Keratinocyte (primary cell): ENCODE data around the gene UBE2J2. TPM values are rescaled to one million over a fixed set of nuclear protein-coding genes. Genes with fewer than 3 reads are reported as not detected.

Experiments used
- DNase-seq: peaks from one replicate; pipeline ENCODE4 v3.0.0-alpha.2; 2011; ENCODE audit warnings: low read depth, missing footprints, low spot score
- FAIRE-seq: peaks from 2 replicates; lab custom pipeline; 2011; peaks lifted over from hg19 to GRCh38; lab: Jason Lieb, UNC
- H2AFZ ChIP-seq: 2 replicates; pipeline ENCODE4 v1.6.0; 2012; ENCODE audit warnings: low read length, control low read depth, inconsistent platforms; ENCODE audit not compliant: control insufficient read depth
- H3K27ac ChIP-seq: 2 replicates; pipeline ENCODE4 v1.5.1; 2011; ENCODE audit warnings: low read length; ENCODE audit not compliant: control insufficient read depth, insufficient read depth
- H3K27me3 ChIP-seq: 3 replicates; pipeline ENCODE4 v1.6.0; 2011; ENCODE audit warnings: low read length; ENCODE audit not compliant: control insufficient read depth, insufficient read depth; ENCODE audit errors: extremely low read depth
- H3K36me3 ChIP-seq, 2 experiments: 2 replicates in 1 of 2; 3 replicates in 1 of 2; pipeline ENCODE4 v1.5.1; 2011; ENCODE audit warnings: low read length in 2 of 2, mild to moderate bottlenecking in 1 of 2; ENCODE audit not compliant: control insufficient read depth in 2 of 2, insufficient read depth in 2 of 2; ENCODE audit errors: extremely low read depth in 1 of 2
- H3K4me1 ChIP-seq: 3 replicates; pipeline ENCODE4 v1.5.1; 2011; ENCODE audit warnings: low read length; ENCODE audit not compliant: control insufficient read depth, insufficient read depth; ENCODE audit errors: extremely low read depth
- H3K4me2 ChIP-seq: 3 replicates; pipeline ENCODE4 v1.6.0; 2011; ENCODE audit warnings: low read depth, low read length; ENCODE audit not compliant: control insufficient read depth, insufficient read depth; ENCODE audit errors: extremely low read depth
- H3K4me3 ChIP-seq, 3 experiments: fragments of 200-600 bp in 1 of 3; sonication (generic) in 1 of 3; 2 replicates in 2 of 3; 3 replicates in 1 of 3; pipeline ENCODE4 v1.5.1; 2011 to 2016; ENCODE audit warnings: low read length in 3 of 3, mild to moderate bottlenecking in 3 of 3, control low read depth in 2 of 3, inconsistent platforms in 1 of 3, low read depth in 1 of 3, mixed read lengths in 1 of 3, mixed run types in 1 of 3, moderate library complexity in 1 of 3; ENCODE audit not compliant: control insufficient read depth in 2 of 3, insufficient read depth in 2 of 3; ENCODE audit errors: extremely low read depth in 1 of 3
- H3K79me2 ChIP-seq: 2 replicates; pipeline ENCODE4 v1.6.0; 2012; ENCODE audit warnings: low read length; ENCODE audit not compliant: control insufficient read depth, insufficient read depth
- H3K9ac ChIP-seq: 3 replicates; pipeline ENCODE4 v1.6.0; 2011; ENCODE audit warnings: low read length; ENCODE audit not compliant: control insufficient read depth, insufficient read depth; ENCODE audit errors: extremely low read depth
- H3K9me1 ChIP-seq: 3 replicates; pipeline ENCODE4 v1.6.0; 2011; ENCODE audit warnings: low read length; ENCODE audit not compliant: control insufficient read depth, insufficient read depth; ENCODE audit errors: extremely low read depth
- H3K9me3 ChIP-seq: 2 replicates; pipeline ENCODE4 v1.5.1; 2012; ENCODE audit warnings: low read depth, low read length; ENCODE audit not compliant: control insufficient read depth
- H4K20me1 ChIP-seq: 3 replicates; pipeline ENCODE4 v1.6.0; 2011; ENCODE audit warnings: low read length; ENCODE audit not compliant: control insufficient read depth, insufficient read depth; ENCODE audit errors: extremely low read depth
- EZH2 ChIP-seq: IDR thresholded peaks from one replicate; pipeline ENCODE4 v1.6.1; 2012; ENCODE audit warnings: inconsistent platforms, mild to moderate bottlenecking, low read length, moderate library complexity
- dilution Hi-C: fragments of 300-500 bp; cut with MboI; formaldehyde crosslinking; loops from one replicate; pipeline ENCODE4 v1.7.0; 2020; ENCODE audit warnings: low sequenced_read_pairs; ENCODE audit not compliant: extremely low pct_ligation_motif_present
- polyA plus RNA-seq, 5 experiments: library from polyadenylated mRNA; depleted of rRNA in 3 of 5; stranded (reverse) in 3 of 5; stranded (forward) in 1 of 5; unstranded in 1 of 5; fragments of >200 nt; gene quantifications; 1 replicate in 1 of 5; 2 replicates in 3 of 5; 3 replicates in 1 of 5; pipeline versions ENCODE4 v1.2.1 to v1.2.3, GENCODE V29; 2011 to 2012; ENCODE audit warnings: missing spikeins in 2 of 5, low read depth in 1 of 5, low replicate concordance in 1 of 5
- TF ChIP-seq, protein P1 (sequence below), 3 experiments: IDR thresholded peaks in 1 of 3; conservative IDR thresholded peaks in 1 of 3; optimal IDR thresholded peaks in 1 of 3; 2 replicates in 2 of 3; 3 replicates in 1 of 3; pipeline versions ENCODE3 to v1.5.1; 2011; ENCODE audit warnings: low read length in 3 of 3, mild to moderate bottlenecking in 3 of 3, moderate library complexity in 2 of 3, control low read depth in 1 of 3, inconsistent platforms in 1 of 3; ENCODE audit not compliant: insufficient read depth in 2 of 3; ENCODE audit errors: extremely low read depth in 1 of 3

UBE2J2 gene
- polyA plus RNA-seq, 1 donor (not counting 4 experiments of a cell fraction or from before 2014, with no cell fraction given), result 27.0 TPM

DNA sequence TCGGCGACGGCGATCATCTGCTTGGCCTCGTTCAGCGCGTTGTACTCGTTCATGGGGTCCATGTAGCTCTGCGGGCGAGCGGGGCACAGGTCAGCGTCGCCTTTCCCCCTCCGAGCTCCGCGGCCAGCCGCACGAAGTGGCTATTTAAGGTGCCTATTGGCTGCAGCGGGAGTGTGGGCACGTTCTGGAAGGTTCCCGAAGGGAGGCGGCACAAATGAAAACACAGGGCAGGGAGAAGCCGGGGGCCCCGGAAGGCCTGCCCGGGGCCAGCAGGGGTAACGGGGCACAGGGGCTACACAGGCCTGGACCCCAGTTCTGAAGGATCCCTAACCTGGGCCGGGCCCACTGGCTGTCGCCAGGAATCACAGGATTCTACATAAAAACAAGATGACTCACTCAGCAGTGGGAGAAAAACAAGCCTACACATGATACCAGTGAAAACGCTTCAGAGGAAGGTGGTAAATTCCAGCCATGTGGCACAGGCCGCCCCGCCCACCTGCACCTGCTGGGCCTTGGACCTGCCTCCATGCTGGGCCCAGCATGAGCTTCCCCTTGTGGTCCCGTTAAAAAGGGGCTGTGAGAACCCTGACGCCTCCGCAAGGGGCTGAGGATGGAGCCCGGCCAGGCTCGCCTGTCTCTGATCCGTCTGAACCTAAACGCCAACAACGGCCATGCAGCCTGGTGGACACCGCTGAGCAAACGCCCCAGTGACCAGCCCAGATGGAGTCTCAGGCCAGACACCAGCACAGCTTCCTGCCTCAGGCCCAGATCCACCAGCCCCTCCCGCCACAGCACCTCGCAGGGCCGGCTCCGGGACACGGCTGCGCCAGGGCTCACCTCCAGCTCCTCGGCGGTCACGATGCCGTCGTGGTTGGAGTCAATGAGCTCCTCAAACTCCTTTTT is 55.8 kb downstream of the UBE2J2 start:
- Histone ChIP-seq H3K9me3 (no peaks in the 10 kb centered on the region), H3K4me2 (no peak overlapping the region), H3K9ac (no peak overlapping the region), H3K36me3 (peaks cover 23 to 28% of the 10 kb centered on the region in 2 experiments), H2AFZ (no peak overlapping the region), H4K20me1 (no peaks in the 10 kb centered on the region), H3K9me1 (peaks cover 2% of the 10 kb centered on the region), H3K4me1 (peaks cover 8% of the 10 kb centered on the region), H3K27me3 (no peaks in the 10 kb centered on the region), H3K79me2 (peaks cover 1% of the 10 kb centered on the region), H3K27ac (peak overlapping the region; percentile 49), H3K4me3 (no peak overlapping the region)
- FAIRE-seq (peak; percentile 49), DNase-seq (no peak)
- TF ChIP-seq EZH2, result no peak
- TF ChIP-seq, protein P1, sequence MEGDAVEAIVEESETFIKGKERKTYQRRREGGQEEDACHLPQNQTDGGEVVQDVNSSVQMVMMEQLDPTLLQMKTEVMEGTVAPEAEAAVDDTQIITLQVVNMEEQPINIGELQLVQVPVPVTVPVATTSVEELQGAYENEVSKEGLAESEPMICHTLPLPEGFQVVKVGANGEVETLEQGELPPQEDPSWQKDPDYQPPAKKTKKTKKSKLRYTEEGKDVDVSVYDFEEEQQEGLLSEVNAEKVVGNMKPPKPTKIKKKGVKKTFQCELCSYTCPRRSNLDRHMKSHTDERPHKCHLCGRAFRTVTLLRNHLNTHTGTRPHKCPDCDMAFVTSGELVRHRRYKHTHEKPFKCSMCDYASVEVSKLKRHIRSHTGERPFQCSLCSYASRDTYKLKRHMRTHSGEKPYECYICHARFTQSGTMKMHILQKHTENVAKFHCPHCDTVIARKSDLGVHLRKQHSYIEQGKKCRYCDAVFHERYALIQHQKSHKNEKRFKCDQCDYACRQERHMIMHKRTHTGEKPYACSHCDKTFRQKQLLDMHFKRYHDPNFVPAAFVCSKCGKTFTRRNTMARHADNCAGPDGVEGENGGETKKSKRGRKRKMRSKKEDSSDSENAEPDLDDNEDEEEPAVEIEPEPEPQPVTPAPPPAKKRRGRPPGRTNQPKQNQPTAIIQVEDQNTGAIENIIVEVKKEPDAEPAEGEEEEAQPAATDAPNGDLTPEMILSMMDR (optimal IDR thresholded peaks at IDR 0.05 in 1 of 3, IDR thresholded peaks at IDR 0.05 in 1 of 3, conservative IDR thresholded peaks at IDR 0.05 in 1 of 3; ENCODE audit: extremely low read depth in 1 of 3, insufficient read depth in 2 of 3, low read length in 3 of 3), result no peak
- dilution Hi-C loops, result no loop called here

DNA sequence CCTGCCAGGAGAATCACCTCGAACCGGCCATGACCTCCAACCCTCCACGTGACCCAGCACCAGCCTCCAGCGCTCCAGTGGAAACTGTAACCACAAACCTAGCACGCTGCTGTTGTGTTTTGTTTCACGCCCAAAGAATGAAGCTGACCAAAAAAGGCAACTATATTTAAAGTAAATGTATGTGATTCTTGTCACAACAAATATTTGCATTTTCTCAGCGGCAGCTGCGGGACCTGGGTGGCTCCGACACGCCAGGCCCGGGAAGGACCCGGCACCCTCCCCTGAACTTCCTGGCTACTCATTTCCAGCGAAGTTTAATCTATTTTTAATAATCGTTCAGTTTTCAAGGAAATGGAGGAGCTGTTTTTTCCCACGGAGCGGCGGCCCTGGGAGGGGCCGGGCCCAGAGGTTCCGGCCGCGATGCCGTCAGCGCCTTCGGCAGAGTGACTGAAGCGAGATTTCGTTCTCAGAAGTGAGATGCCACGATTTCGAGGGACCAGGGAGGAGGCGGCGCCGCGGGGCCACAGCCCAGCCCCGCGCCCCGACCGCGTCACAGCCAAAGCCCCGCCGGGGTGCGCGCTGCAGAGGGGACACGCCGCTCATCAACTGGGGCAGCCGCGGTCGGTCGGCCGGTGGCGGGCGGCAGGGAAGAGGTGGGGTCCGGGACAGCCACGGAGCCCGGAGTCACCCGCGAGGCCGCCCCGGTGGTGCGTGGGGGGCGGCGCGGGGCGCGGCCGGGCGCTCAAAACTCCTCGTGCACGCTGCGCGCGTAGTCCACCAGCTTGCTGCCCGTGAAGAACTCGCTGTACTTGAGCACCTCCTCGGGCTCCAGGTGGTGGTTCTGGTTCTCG is 56.7 kb downstream of the UBE2J2 start:
- no peaks in the 10 kb centered on the region for H3K79me2 ChIP-seq
- dilution Hi-C loops, result no loop called here
- peaks cover 16 to 25% of the 10 kb centered on the region in 2 experiments for H3K36me3 ChIP-seq
- H3K9me3 ChIP-seq, result no peaks in the 10 kb centered on the region
- no peaks in the 10 kb centered on the region for H3K27me3 ChIP-seq
- no peak overlapping the region for H3K4me3 ChIP-seq
- H3K4me1 ChIP-seq, result peaks cover 8% of the 10 kb centered on the region
- TF ChIP-seq EZH2, result no peak
- TF ChIP-seq, protein P1 (optimal IDR thresholded peaks at IDR 0.05 in 1 of 3, IDR thresholded peaks at IDR 0.05 in 1 of 3, conservative IDR thresholded peaks at IDR 0.05 in 1 of 3; ENCODE audit: extremely low read depth in 1 of 3, insufficient read depth in 2 of 3, low read length in 3 of 3), result no peak
- FAIRE-seq (no peak), DNase-seq (no peak)
- H3K4me2 ChIP-seq, result no peak overlapping the region
- peak overlapping the region; percentile 49 for H3K27ac ChIP-seq
- no peak overlapping the region for H2AFZ ChIP-seq
- no peaks in the 10 kb centered on the region for H4K20me1 ChIP-seq
- H3K9me1 ChIP-seq, result peaks cover 2% of the 10 kb centered on the region
- no peak overlapping the region for H3K9ac ChIP-seq
